Body of pancreas (tissue), 4 donors: Measurements from ENCODE around the gene GCNT1.

Source experiments
- POLR2A ChIP-seq, 3 donors: fragments of 450-650 bp; IDR thresholded peaks; one replicate each; pipeline ENCODE4 v1.6.1; 2016; ENCODE audit warnings: antibody characterized with exemption in 3 of 3, mild to moderate bottlenecking in 2 of 3
- TF ChIP-seq, protein P1 (sequence below), 7 experiments: fragments of 450-650 bp in 4 of 7; fragments of 200-600 bp in 3 of 7; sonication (generic) in 3 of 7; IDR thresholded peaks; one replicate each; pipeline ENCODE4 v1.5.1; 2016 to 2019; ENCODE audit warnings: antibody characterized with exemption in 7 of 7

- no peak for TF ChIP-seq POLR2A (IDR thresholded peaks at IDR 0.05)
- TF ChIP-seq, protein P1, sequence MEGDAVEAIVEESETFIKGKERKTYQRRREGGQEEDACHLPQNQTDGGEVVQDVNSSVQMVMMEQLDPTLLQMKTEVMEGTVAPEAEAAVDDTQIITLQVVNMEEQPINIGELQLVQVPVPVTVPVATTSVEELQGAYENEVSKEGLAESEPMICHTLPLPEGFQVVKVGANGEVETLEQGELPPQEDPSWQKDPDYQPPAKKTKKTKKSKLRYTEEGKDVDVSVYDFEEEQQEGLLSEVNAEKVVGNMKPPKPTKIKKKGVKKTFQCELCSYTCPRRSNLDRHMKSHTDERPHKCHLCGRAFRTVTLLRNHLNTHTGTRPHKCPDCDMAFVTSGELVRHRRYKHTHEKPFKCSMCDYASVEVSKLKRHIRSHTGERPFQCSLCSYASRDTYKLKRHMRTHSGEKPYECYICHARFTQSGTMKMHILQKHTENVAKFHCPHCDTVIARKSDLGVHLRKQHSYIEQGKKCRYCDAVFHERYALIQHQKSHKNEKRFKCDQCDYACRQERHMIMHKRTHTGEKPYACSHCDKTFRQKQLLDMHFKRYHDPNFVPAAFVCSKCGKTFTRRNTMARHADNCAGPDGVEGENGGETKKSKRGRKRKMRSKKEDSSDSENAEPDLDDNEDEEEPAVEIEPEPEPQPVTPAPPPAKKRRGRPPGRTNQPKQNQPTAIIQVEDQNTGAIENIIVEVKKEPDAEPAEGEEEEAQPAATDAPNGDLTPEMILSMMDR (IDR thresholded peaks at IDR 0.05), result no peak
These were observed 4.2 kb downstream of the GCNT1 start for GRCh38 chr9:76463211-76463610.
